H9 (cell line): ENCODE data around the gene PMAIP1. TPM values are rescaled to one million over a fixed set of nuclear protein-coding genes. Genes with fewer than 3 reads are reported as not detected.

Source experiments
- DNase-seq: peaks from one replicate; pipeline ENCODE4 v3.0.0-alpha.2; 2017
- H2AFZ ChIP-seq: one replicate; pipeline ENCODE4 v1.6.1; 2013; ENCODE audit warnings: mild to moderate bottlenecking, low read length, control low read depth, moderate library complexity
- H2AK5ac ChIP-seq: 2 replicates; pipeline ENCODE4 v1.6.1; 2013; ENCODE audit warnings: low read length, control low read depth, mixed read lengths; ENCODE audit not compliant: insufficient read length
- H2BK120ac ChIP-seq: one replicate; pipeline ENCODE4 v1.6.1; 2013; ENCODE audit warnings: low read depth, mild to moderate bottlenecking, low read length, control low read depth, inconsistent platforms; ENCODE audit not compliant: poor library complexity, severe bottlenecking
- H2BK12ac ChIP-seq: 2 replicates; pipeline ENCODE4 v1.6.1; 2013; ENCODE audit warnings: low read length, control low read depth, mixed read lengths, low read depth; ENCODE audit not compliant: insufficient read length
- H2BK15ac ChIP-seq: 2 replicates; pipeline ENCODE4 v1.6.1; 2013; ENCODE audit warnings: low read depth, low read length, control low read depth
- H2BK20ac ChIP-seq: one replicate; pipeline ENCODE4 v1.6.1; 2013; ENCODE audit warnings: low read depth, mild to moderate bottlenecking, low read length, control low read depth, inconsistent platforms; ENCODE audit not compliant: poor library complexity, severe bottlenecking
- H2BK5ac ChIP-seq: 2 replicates; pipeline ENCODE4 v1.6.1; 2013; ENCODE audit warnings: low read length, control low read depth, mixed read lengths; ENCODE audit not compliant: insufficient read length
- H3K14ac ChIP-seq: 2 replicates; pipeline ENCODE4 v1.6.1; 2013; ENCODE audit warnings: low read length, control low read depth; ENCODE audit not compliant: insufficient read depth
- H3K18ac ChIP-seq: 2 replicates; pipeline ENCODE4 v1.6.1; 2013; ENCODE audit warnings: low read depth, mild to moderate bottlenecking, mixed read lengths, low read length, control low read depth; ENCODE audit not compliant: insufficient read length
- H3K23ac ChIP-seq: 2 replicates; pipeline ENCODE4 v1.6.1; 2013; ENCODE audit warnings: low read length, control low read depth, mixed read lengths, low read depth; ENCODE audit not compliant: insufficient read length
- H3K23me2 ChIP-seq: 2 replicates; pipeline ENCODE4 v1.6.1; 2013; ENCODE audit warnings: low read depth, mild to moderate bottlenecking, mixed read lengths, low read length, control low read depth; ENCODE audit not compliant: insufficient read length, poor library complexity, severe bottlenecking
- H3K27ac ChIP-seq: 2 replicates; pipeline ENCODE4 v1.5.1; 2013; ENCODE audit warnings: low read length, control low read depth, mixed read lengths, low read depth; ENCODE audit not compliant: insufficient read length
- H3K27me3 ChIP-seq: 2 replicates; pipeline ENCODE4 v1.6.1; 2013; ENCODE audit warnings: low read length, control low read depth, inconsistent platforms; ENCODE audit not compliant: insufficient read depth
- H3K4ac ChIP-seq: 2 replicates; pipeline ENCODE4 v1.6.1; 2013; ENCODE audit warnings: low read depth, mild to moderate bottlenecking, control low read depth, inconsistent platforms, low read length, moderate library complexity
- H3K4me1 ChIP-seq: 2 replicates; pipeline ENCODE4 v1.6.1; 2013; ENCODE audit warnings: low read length, control low read depth, inconsistent platforms; ENCODE audit not compliant: insufficient read depth
- H3K4me2 ChIP-seq: 2 replicates; pipeline ENCODE4 v1.6.1; 2013; ENCODE audit warnings: low read length, control low read depth, mixed read lengths; ENCODE audit not compliant: insufficient read length, insufficient read depth
- H3K56ac ChIP-seq: 2 replicates; pipeline ENCODE4 v1.6.1; 2013; ENCODE audit warnings: low read depth, mild to moderate bottlenecking, mixed read lengths, low read length, control low read depth; ENCODE audit not compliant: insufficient read length
- H3K79me1 ChIP-seq: 2 replicates; pipeline ENCODE4 v1.6.1; 2013; ENCODE audit warnings: low read depth, mild to moderate bottlenecking, moderate library complexity, low read length, control low read depth, inconsistent platforms; ENCODE audit not compliant: insufficient read depth, poor library complexity, severe bottlenecking
- H3K79me2 ChIP-seq: 2 replicates; pipeline ENCODE4 v1.6.1; 2013; ENCODE audit warnings: low read length, control low read depth, inconsistent platforms; ENCODE audit not compliant: insufficient read depth
- H3K9ac ChIP-seq: 2 replicates; pipeline ENCODE4 v1.6.1; 2013; ENCODE audit warnings: low read length, control low read depth, mixed read lengths; ENCODE audit not compliant: insufficient read length; ENCODE audit errors: extremely low read depth
- H3K9me3 ChIP-seq: one replicate; pipeline ENCODE4 v1.6.1; 2013; ENCODE audit warnings: low read depth, low read length, inconsistent platforms; ENCODE audit not compliant: control insufficient read depth
- H3T11ph ChIP-seq: one replicate; pipeline ENCODE4 v1.6.1; 2013; ENCODE audit warnings: mild to moderate bottlenecking, low read length, control low read depth, inconsistent platforms
- H4K20me1 ChIP-seq: one replicate; pipeline ENCODE4 v1.6.1; 2013; ENCODE audit not compliant: control insufficient read depth, insufficient read length, insufficient read depth
- H4K5ac ChIP-seq: 2 replicates; pipeline ENCODE4 v1.6.1; 2013; ENCODE audit warnings: low read depth, mild to moderate bottlenecking, mixed read lengths, low read length, control low read depth; ENCODE audit not compliant: insufficient read length
- H4K8ac ChIP-seq: replicated peaks from 2 replicates; pipeline ENCODE4 v1.6.1; 2013; ENCODE audit warnings: low read length, control low read depth, mixed read lengths, low read depth; ENCODE audit not compliant: insufficient read length
- H4K91ac ChIP-seq: 2 replicates; pipeline ENCODE4 v1.6.1; 2013; ENCODE audit warnings: low read depth, mild to moderate bottlenecking, moderate library complexity, mixed read lengths, low read length, control low read depth; ENCODE audit not compliant: insufficient read length
- H3K27ac Mint-ChIP-seq, 3 experiments: 2 replicates in 2 of 3; 3 replicates in 1 of 3; pipeline ENCODE4 v1.8.0; 2020 to 2021; ENCODE audit warnings: mixed read lengths in 3 of 3, mild to moderate bottlenecking in 1 of 3, moderate library complexity in 1 of 3
- H3K27me3 Mint-ChIP-seq: 2 replicates; pipeline ENCODE4 v1.8.0; 2021; ENCODE audit warnings: low read depth, mild to moderate bottlenecking, moderate library complexity, mixed read lengths
- H3K36me3 Mint-ChIP-seq, 3 experiments: 2 replicates in 2 of 3; 3 replicates in 1 of 3; pipeline ENCODE4 v1.8.0; 2020 to 2021; ENCODE audit warnings: low read depth in 3 of 3, mixed read lengths in 3 of 3; ENCODE audit not compliant: insufficient read depth in 1 of 3
- H3K4me1 Mint-ChIP-seq, 2 experiments: 2 replicates each; pipeline ENCODE4 v1.8.0; 2020; ENCODE audit warnings: mixed read lengths in 2 of 2
- H3K4me3 Mint-ChIP-seq, 2 experiments: 2 replicates in 1 of 2; 3 replicates in 1 of 2; pipeline ENCODE4 v1.8.0; 2020 to 2021; ENCODE audit warnings: mild to moderate bottlenecking in 2 of 2, mixed read lengths in 2 of 2, moderate library complexity in 1 of 2
- H3K9me3 Mint-ChIP-seq, 2 experiments: 2 replicates in 1 of 2; 3 replicates in 1 of 2; pipeline ENCODE4 v1.8.0; 2020; ENCODE audit warnings: mild to moderate bottlenecking in 2 of 2, mixed read lengths in 2 of 2, moderate library complexity in 1 of 2
- CTCF ChIP-seq: fragments of 200-600 bp; sonication (generic); conservative IDR thresholded peaks from 3 replicates; pipeline ENCODE4 v1.8.0; 2021; ENCODE audit warnings: antibody characterized with exemption, mild to moderate bottlenecking
- WGBS: extraction: QIAGEN DNeasy Blood & Tissue Kit; methylation state at CpG from one replicate; pipeline ENCODE4 v1.1.7; 2013; ENCODE audit warnings: missing lambda C conversion rate, low lambda C conversion rate, mixed read lengths; ENCODE audit not compliant: insufficient read length; ENCODE audit errors: extremely low coverage; 5-methylcytosine and 5-hydroxymethylcytosine counted together
- long read RNA-seq: library from polyadenylated mRNA; unstranded; transcript quantifications from one replicate; pipeline ENCODE4 v2.0.0, GENCODE V29; 2020
- total RNA-seq: library from RNA; stranded (reverse); gene quantifications from 2 replicates; pipeline ENCODE4 v1.2.1, GENCODE V29; 2021

The PMAIP1 gene
- total RNA-seq: 149 and 152 TPM in 2 replicates
- long read RNA-seq, transcript PMAIP1-202 (2 exons, 1,948 nt): major isoform, 1,739 of 1,783 reads
- long read RNA-seq, transcript PMAIP1-201 (3 exons, 1,262 nt): minor isoform, 6 of 1,783 reads
- long read RNA-seq, partial matches to known transcripts: 9 of 1,783 reads
- long read RNA-seq, other reads (novel, unspliced or antisense): 28 of 1,783 reads

- Histone ChIP-seq H3T11ph (no peak within 1 kb of the TSS), H3K56ac (peak within 1 kb of the TSS; percentile 67), H4K5ac (peak within 1 kb of the TSS; percentile 87), H3K14ac (peak within 1 kb of the TSS; percentile 86), H3K4me2 (peak within 1 kb of the TSS; percentile 78), H3K27ac (peak within 1 kb of the TSS; percentile 96), H2AFZ (no peak within 1 kb of the TSS), H3K9me3 (no peaks in the 10 kb centered on the region), H3K79me1 (no peaks in the 10 kb centered on the region), H2BK15ac (no peak within 1 kb of the TSS), H2BK5ac (peak within 1 kb of the TSS; percentile 47), H3K23me2 (peaks cover 17% of the 10 kb centered on the region), H3K23ac (no peak within 1 kb of the TSS), H3K9ac (peak within 1 kb of the TSS; percentile 100), H3K27me3 (no peaks in the 10 kb centered on the region), H3K79me2 (peaks cover 18% of the 10 kb centered on the region; the same call in 1 of the 2 replicates), H3K18ac (peak within 1 kb of the TSS; percentile 90), H4K8ac (peak within 1 kb of the TSS; percentile 17), H4K20me1 (no peaks in the 10 kb centered on the region), H2BK120ac (peak within 1 kb of the TSS; percentile 42), H4K91ac (peak within 1 kb of the TSS; percentile 28), H2AK5ac (no peak within 1 kb of the TSS), H3K4ac (peak within 1 kb of the TSS; percentile 50; the same call in 1 of the 2 replicates), H2BK20ac (no peak within 1 kb of the TSS), H2BK12ac (peak within 1 kb of the TSS; percentile 35), H3K4me1 (peaks cover 3% of the 10 kb centered on the region)
- peak within 1 kb of the TSS; percentile 93 to 94 for H3K4me3 Mint-ChIP-seq
- H3K4me1 Mint-ChIP-seq: peaks cover 53 to 55% of the 10 kb centered on the region in 2 experiments
- WGBS: no CpG with 5 or more reads among the region's 73 CpGs
- peak within 1 kb of the TSS; percentile 94 to 99 (median 98) for H3K27ac Mint-ChIP-seq
- H3K27me3 Mint-ChIP-seq: no peaks in the 10 kb centered on the region
- DNase-seq: peak; percentile 96
- H3K36me3 Mint-ChIP-seq: peaks cover 29 to 37% (median 35%) of the 10 kb centered on the region in 3 experiments
- no peak for TF ChIP-seq CTCF
- no peaks in the 10 kb centered on the region; a peak in 1 of 5 replicates for H3K9me3 Mint-ChIP-seq
Observed at GRCh38 chr18:59899298-59900221, at the start of gene PMAIP1. Gene PMAIP1, plus strand, starts transcription at chr18:59899996. Its CDS starts 182 bp downstream, at chr18:59900178.
